HG02678 (cell line): Measurements from ENCODE around the gene ETV5.
A peak's percentile ranks its signal among the peaks of the same experiment; 100 is the strongest.

Experiments used
- ATAC-seq: cut with Tn5 transposase; IDR thresholded peaks from one replicate; pipeline ENCODE4 v1.9.1; 2021; ENCODE audit warnings: mild to moderate bottlenecking, moderate library complexity; ENCODE audit not compliant: unreplicated experiment

The ETV5 gene

GRCh38 chr3:186070133-186070532 lies 38.8 kb downstream of the ETV5 start:
- no peak for ATAC-seq

DNA sequence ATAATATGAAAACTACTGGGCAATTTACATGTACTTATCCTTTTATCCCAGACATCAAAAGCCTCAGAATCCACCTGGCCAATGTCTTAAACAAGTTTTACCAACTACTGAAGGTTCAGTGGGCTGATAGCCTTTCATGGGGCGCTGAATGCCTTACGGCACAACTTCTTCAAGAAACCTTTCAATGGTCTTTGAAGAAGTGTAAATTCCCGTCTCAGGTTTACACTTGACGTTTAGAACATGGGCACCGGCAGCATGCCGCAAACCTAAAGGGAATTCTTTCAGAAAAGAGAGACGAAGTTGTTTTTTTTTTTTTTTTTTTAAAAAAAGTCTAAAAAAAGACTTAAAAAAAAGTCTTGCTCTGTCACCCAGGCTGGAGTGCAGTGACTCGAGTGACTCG lies 39.7 kb downstream of the ETV5 start:
- no peak for ATAC-seq

DNA sequence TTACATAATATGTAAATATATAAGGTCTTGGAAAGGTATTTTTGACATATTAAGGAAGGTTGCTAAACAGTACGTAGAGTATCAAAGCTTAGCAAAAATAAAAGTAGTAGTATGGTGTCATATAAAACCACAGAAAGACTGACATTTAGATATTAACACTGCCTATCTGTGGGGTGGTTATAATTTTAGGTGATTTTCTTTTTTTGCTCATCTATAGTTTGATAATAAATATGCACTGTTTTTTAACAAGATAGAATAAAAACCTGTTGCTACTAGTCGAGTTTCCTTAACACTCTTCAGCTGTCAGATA lies 40.7 kb downstream of the ETV5 start:
- no peak for ATAC-seq

GRCh38 chr3:186067360-186068242 lies 41.3 kb downstream of the ETV5 start:
- no peak for ATAC-seq

DNA sequence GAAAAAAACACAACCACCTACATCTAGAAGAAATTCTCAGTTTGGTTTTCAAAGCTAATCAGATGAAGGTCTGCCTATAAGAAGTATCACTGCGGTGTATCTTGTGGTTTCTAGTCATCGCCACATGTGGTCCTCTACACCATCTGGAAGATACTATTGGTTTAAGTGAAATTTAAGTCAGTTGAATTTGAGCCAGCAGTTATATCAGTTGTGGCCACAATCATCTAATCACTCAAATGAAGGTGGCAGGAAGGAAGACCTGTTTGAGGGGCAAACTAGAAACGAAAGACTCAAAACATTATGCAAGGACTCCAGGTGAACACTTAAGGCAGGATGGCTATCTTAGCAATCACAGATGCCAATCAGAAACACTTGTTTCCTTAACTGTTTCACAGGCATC lies 48.7 kb downstream of the ETV5 start:
- peak; percentile 94 for ATAC-seq

- no peak for ATAC-seq
Measured at GRCh38 chr3:186059192-186059591, 49.7 kb downstream of the ETV5 start.

- no peak for ATAC-seq
Measured at GRCh38 chr3:186058225-186058624, 50.7 kb downstream of the ETV5 start.

GRCh38 chr3:186057594-186057993 lies 51.3 kb downstream of the ETV5 start:
- ATAC-seq, result no peak

DNA sequence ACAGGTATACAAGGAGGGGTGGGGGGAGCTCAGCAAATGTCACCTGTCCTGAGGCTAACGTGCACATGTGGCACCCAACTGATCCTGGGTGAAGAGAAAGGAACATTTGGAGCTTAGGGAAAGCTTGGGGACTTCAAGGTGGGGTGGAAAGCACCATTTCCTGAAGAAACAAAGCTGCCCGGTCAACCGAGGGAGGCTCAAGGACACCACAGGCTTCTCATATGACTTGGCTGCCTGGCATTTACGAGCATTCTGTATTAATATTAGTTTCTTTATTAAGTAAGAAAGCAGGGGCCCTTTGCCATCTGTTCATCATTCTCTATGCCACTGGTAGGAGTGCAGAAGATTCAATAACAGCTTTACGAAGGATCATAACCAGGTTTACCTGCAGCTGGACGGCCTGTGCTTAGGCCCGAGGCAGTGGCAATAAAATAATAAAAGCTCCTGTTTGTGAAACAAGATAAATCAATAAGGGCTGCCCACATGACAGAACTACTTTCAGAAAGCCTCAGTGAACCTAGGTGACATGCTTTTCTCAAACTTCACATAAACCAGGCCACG lies 54.0 kb downstream of the ETV5 start:
- ATAC-seq, result no peak

DNA sequence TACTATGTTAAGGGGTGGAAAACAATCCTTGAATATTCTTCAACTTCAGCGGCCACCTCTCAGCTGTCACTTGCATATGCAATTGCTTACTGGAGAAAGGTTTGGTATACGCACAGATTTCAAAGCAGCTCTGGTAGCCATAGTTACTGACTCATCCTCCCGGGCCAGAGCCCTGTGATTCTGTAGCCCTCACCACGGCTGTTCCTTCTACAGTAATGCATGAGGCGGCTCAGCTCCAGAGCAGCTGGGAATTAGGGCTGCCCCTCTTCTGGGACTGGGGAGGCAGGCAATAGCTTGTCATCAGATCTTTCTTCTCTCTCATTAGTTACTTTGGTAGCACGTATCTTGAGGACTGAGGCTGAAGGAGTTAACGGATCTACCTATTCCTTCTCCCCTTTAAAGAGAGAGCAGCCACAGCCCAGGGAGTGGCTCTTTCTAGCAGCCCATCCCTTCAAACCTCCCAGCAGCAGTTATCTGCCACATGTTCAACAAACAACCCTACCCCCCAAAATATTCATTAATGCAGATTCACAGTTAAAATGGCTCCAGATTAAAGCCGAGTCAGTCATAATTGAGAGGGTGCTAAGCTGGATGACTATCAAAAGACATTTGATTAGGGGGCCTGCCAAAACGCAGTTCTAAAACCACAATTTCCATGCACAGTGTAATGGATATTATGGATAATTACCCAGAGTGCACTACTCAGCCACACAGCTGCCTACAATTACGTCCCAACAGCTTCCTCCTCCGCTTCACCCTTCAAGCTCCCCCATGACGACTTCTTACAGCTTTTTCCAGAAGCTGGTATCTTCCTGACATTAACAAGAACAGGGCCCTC lies 54.7 kb downstream of the ETV5 start:
- ATAC-seq, result no peak

GRCh38 chr3:186052096-186052840 lies 56.6 kb downstream of the ETV5 start:
- ATAC-seq, result no peak

GRCh38 chr3:186049001-186049400 lies 59.9 kb downstream of the ETV5 start:
- ATAC-seq, result no peak

GRCh38 chr3:186048119-186048518 lies 60.8 kb downstream of the ETV5 start:
- no peak for ATAC-seq

- ATAC-seq, result no peak
Measured at GRCh38 chr3:186046838-186047237, 62.1 kb downstream of the ETV5 start.

- ATAC-seq, result no peak
Measured at GRCh38 chr3:186044968-186045367, 63.9 kb downstream of the ETV5 start.

- ATAC-seq, result no peak
Measured at GRCh38 chr3:186044427-186044826, 64.5 kb downstream of the ETV5 start.

GRCh38 chr3:186042521-186043202 lies 66.2 kb downstream of the ETV5 start:
- ATAC-seq, result no peak

DNA sequence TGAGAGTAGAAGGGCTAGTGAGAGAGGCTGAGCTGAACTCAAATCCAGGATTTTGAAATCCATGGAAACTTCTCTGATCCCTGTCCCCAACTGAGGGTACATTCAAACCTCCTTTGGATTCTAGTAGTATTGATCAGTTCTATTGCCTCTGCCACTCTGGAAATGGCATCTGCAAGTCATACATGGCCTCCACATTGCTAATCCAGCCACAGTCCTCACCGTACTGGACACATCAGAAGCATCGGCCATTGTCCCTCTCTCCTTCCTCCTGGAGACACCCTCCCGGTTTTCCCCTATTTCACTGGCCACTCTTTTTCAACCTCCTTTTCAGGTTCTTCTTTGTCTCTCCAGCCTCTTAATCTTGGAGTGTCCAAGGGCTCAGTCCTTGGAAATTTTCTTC lies 66.9 kb downstream of the ETV5 start:
- no peak for ATAC-seq

DNA sequence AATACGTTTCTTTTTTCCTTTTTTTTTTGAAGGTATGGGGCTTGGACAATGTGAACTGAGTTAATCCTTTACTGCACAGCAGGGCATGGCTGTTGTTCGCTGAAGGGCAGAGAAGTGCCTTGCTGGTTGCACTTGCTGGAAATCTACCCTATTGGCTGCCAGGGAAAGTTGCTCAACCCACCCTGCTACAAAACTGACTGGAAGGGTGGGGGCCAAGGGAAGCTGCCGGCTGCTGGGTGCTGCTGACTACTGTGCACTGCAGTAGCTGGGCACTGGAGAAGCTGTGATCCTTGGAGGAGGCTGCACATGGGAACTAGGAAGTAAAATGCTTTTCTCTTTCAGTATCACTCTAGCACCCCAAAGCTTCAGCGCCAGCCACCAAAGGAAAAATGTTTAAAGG lies 70.5 kb downstream of the ETV5 start:
- ATAC-seq, result no peak

DNA sequence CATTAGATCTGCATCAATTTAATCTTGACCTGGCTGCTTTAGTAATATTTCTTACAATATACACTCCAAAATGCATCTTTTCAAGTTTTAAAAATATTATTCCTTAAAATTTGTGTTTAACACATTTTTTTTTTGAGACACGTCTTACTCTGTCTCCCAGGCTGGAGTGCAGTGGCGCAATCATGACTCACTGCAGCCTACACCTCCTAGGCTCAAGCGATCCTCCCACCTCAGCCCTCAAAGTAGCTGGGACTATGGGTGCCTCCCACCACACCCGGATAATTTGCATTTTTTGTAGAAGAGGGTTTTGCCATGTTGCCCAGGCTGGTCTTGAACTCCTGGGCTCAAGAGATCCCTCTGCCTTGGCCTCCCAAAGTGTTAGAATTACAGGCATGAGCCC lies 73.6 kb downstream of the ETV5 start:
- ATAC-seq, result no peak

DNA sequence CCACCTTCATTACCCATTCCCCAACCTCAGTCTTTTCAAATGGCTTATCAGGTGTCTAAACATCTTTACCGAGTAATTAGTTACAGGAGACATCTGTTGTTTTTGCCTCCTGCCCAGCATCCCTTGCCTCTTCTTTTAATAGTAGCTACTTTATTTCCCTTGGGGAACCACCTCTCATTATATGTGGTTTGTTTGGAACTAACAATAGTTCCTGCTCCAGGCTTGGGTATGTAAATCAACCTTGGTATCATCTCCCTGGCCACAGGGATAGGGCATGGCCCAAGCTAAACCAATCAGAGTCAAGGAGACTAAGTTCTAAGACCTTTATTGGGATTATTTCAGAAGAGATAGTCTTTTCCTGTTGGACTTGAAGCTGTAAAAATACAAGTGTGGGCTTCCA lies 76.6 kb downstream of the ETV5 start:
- ATAC-seq, result no peak
